ENCODE results near the gene C2CD2. TPM values are rescaled to one million over a fixed set of nuclear protein-coding genes. Genes with fewer than 3 reads are reported as not detected.

Gene C2CD2
- total RNA-seq, 1 donor from 2014 or later, result 17.9 TPM

DNA sequence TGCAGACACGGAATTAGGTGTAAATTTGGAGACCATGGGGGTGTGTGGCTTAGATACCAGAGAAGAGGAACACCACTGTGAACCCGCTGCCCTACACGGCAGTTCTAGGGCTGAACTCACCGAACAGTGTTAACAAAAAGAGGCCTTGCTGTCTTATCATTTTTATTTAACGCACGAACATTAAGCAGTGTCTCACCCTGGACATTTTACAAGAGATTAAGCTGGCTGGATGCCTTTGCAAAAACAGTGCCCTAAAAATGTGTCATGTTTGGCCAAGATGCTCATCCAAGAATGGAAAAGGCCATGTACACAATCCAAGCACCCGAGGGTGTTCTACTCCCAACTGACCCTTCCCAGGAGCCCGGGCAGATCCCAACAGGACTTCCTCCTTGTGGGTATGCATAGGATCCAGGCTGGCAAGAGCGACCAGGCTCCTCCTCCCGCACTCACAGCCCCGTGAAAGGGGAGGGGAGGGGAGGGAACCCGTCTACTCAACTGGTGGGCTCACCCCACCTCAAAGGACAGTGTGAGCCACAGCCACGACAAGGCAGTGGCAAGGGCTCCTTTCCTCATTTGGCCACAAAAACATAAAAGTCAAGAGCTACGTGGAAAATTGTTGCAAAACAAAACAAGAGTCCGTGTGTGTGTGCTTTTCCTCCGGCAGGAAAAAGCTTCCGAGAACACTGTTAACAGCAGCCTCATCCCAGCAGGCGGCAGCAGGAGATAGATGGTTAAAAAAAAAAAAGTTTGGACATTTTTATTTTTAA is 20.3 kb downstream of the C2CD2 start:
- DNase-seq (ENCODE audit: low read depth), result peak; percentile 26

- DNase-seq (ENCODE audit: low read depth), result peak; percentile 67
Observed at GRCh38 chr21:41932576-41933312, 21.1 kb downstream of the C2CD2 start.

GRCh38 chr21:41932191-41932575 is 21.6 kb downstream of the C2CD2 start:
- DNase-seq (ENCODE audit: low read depth), result peak; percentile 72

DNA sequence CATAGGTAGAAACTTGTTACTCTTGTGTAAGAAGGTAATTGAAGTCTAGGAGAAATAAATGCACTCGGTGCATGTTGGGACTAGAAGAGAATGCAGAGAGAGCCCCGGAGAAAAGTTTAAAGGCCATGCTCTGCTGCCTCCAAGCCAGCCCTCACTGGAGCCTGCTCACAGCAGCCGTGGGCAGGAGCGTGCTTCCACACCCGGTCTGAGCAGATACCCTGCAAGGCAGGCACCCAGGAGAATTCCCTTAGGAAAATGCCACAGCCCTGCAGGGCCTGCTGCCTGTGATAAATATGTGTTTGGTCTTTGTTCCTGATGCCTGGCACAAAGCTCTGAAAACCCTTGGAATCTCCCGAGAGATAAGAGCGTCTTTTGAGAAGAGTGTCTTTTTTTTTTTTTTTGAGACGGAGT is 22.8 kb downstream of the C2CD2 start:
- DNase-seq (ENCODE audit: low read depth), result peak; percentile 42

- no peak for DNase-seq (ENCODE audit: low read depth)
Observed at GRCh38 chr21:41929248-41929647, 24.6 kb downstream of the C2CD2 start.

GRCh38 chr21:41928621-41929220 is 25.1 kb downstream of the C2CD2 start:
- DNase-seq (ENCODE audit: low read depth), result no peak

GRCh38 chr21:41927727-41928409 is 25.9 kb downstream of the C2CD2 start:
- no peak for DNase-seq (ENCODE audit: low read depth)

GRCh38 chr21:41926807-41927171 is 27.0 kb downstream of the C2CD2 start:
- DNase-seq (ENCODE audit: low read depth), result no peak

DNA sequence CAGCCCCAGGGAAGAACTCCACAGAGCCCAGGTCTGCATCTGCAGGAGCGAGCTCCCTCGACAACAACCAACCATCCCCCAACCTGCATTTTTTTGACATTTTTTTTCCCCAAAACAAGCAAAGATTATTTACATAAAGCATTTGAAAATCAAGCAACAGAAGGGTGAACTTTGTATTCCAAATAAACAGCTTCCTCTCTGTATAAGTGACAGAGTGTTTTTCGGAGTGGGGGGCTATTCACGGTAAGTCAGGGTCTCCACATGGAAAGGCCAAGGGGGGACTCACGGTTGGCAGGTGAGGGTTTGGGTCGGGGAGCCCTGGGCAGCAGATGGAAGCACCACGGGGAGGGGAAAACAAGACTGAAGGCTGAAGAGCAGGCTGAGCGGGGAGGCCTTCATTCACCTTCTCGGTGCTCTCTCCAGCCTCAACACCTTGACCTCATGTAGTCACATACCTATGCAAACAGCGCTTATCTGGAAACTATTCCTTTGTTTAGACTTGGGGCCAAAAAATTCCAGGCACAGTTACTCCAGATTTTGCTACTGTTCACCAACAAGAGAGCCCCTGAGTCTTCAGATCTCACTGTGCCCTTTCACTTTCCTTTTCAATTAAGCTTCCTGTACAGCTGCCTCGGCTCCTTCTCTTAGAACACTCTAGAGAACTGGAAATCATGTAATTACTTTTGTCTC is 27.6 kb downstream of the C2CD2 start:
- DNase-seq (ENCODE audit: low read depth), result peak; percentile 62

GRCh38 chr21:41925767-41926116 is 28.1 kb downstream of the C2CD2 start:
- no peak for DNase-seq (ENCODE audit: low read depth)

- DNase-seq (ENCODE audit: low read depth), result no peak
Observed at GRCh38 chr21:41924368-41924754, 29.5 kb downstream of the C2CD2 start.

DNA sequence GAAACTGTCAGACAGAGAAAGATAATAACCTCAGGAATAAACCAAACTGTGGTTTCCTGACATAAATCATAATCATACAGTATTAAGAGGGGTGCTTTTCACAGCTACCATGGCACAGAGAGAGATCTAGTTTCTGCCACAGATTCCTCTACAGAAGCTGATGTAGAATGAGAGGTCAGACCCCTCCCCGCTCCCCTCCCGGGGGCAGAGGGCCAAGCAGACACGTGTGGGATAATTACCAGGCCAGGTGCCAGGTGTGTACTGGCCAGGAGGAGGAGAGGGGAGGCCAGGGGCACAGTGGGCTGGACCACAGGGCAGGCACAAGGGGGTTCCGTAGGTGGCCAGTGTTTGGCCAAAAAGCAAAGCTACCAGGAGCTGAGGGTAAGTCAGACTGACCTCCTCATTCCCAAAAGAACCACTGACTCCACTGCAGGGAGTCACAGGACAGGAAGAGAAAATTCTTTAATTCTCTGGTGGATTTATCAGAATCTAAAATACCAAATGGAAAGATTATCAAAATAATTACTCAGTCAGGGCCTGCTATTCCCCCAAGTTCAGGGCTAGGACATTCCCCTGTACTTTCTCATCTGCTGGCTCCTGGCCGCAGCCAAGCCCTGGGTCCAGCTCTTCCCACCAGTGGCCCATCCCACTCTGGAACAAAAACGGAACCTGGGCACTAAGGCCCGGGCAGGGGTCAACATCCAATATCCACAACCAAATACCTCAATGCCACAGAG is 30.0 kb downstream of the C2CD2 start:
- no peak for DNase-seq (ENCODE audit: low read depth)

DNA sequence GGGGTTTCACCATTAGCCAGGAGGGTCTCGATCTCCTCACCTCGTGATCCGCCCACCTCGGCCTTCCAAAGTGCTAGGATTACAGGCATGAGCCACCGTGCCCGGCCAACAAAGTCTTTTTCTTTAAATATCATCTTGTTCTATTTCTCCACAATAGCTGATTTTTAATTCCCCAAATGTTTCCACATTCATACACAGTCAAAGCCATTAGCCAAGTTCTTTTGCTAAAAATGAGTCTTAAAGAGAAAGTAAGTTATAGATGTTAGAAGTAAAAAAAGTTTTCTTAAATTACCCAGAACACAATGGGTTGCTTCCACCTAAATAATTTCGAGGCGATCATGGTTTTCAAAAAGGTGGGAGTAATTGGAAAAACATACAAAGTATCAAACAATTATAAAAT is 30.6 kb downstream of the C2CD2 start:
- DNase-seq (ENCODE audit: low read depth), result no peak

GRCh38 chr21:41921021-41921420 is 32.8 kb downstream of the C2CD2 start:
- DNase-seq (ENCODE audit: low read depth), result no peak

DNA sequence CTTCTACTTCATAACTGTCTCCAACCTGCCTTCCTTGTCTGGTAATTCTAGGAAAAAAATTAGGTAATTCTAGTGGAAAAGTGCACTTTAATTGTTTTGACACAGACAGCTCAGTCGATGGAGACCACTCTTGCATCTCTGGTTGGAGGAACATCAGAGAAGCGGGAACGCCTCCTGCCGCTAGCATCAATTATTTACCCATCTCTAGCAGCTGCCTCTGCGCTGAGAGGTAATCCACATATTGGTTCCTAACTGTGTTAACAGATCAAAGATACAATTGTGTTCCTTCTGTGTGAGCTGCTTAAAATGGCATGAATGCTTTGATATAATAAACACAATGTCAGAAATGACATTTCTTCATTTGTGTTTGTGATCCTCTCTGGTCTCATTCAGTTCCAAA is 33.3 kb downstream of the C2CD2 start:
- DNase-seq (ENCODE audit: low read depth), result no peak

- DNase-seq (ENCODE audit: low read depth), result no peak
Observed at GRCh38 chr21:41919666-41920398, 34.0 kb downstream of the C2CD2 start.

DNA sequence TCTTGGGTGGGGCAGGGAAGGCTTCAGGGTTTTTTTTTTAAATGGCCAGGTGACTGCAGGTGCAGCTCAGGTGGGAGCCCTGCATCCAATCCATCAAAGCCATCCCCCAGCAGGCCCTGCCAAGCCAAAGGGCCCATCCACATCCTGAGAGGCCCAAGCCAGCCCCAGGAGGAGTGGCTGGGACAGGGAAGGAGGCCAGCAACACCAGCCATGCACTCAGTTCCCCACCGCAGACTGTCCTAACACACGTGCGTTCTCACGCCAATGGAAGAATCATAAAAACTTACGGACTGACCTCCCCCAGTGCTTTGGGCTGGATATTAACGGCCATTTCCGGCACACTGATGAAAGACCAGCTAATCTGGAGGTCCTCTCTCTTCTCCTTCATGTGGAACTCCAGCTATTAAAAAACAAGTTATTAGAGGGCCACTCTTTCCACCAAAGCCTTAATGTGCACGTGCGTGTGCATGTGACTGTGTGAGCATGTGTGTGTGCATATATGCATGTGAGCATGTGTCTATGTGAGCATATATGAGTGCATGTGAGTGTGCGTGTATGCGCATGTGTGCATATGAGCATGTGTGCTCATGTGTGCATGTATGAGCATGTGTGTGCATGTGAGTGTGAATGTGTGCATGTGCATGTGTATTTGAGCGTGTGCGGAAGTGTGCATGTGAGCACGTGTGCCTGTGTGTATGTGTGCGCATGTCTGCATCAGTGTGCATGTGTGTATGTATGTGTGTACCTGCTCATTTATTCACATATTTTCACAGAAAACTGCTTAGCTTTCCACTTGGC is 35.1 kb downstream of the C2CD2 start:
- no peak for DNase-seq (ENCODE audit: low read depth)

- no peak for DNase-seq (ENCODE audit: low read depth)
Observed at GRCh38 chr21:41917531-41917930, 36.3 kb downstream of the C2CD2 start.

GRCh38 chr21:41916888-41917433 is 36.9 kb downstream of the C2CD2 start:
- DNase-seq (ENCODE audit: low read depth), result no peak

Measured in renal cortical epithelial cell (primary cell).